HG02571 (cell line): ENCODE data around the gene RPS6KC1.
A peak's percentile ranks its signal among the peaks of the same experiment; 100 is the strongest.
"Not testable (repeated sequence)": the region's sequence is repeated elsewhere in the genome, so short reads cannot be mapped to it uniquely, and the experiment has no call there.

Source experiments
- ATAC-seq: cut with Tn5 transposase; IDR thresholded peaks from one replicate; pipeline ENCODE4 v1.9.1; 2021; ENCODE audit warnings: mild to moderate bottlenecking, moderate library complexity; ENCODE audit not compliant: unreplicated experiment

Gene RPS6KC1

GRCh38 chr1:213051127-213051880 is at the start of gene RPS6KC1:
Gene RPS6KC1, plus strand, starts transcription at chr1:213051241. Its CDS starts 164 bp downstream, at chr1:213051405.
- peak; percentile 99 for ATAC-seq

GRCh38 chr1:213003256-213003655 is 47.8 kb upstream of the RPS6KC1 start:
- ATAC-seq, result peak; percentile 58

GRCh38 chr1:213008564-213008963 is 42.5 kb upstream of the RPS6KC1 start:
- ATAC-seq, result no peak

GRCh38 chr1:213014642-213015041 is 36.4 kb upstream of the RPS6KC1 start:
- no peak for ATAC-seq

- ATAC-seq, result peak; percentile 95
These were observed 35.7 kb upstream of the RPS6KC1 start, which contains the start of gene ANGEL2 for GRCh38 chr1:213015099-213016050. Gene ANGEL2, minus strand, starts transcription at chr1:213015867. Its CDS starts 196 bp downstream, at chr1:213015671.

- no peak for ATAC-seq
These were observed 33.4 kb upstream of the RPS6KC1 start for GRCh38 chr1:213017447-213018273.

- ATAC-seq, result no peak
These were observed 31.6 kb upstream of the RPS6KC1 start for GRCh38 chr1:213019450-213019849.

GRCh38 chr1:213020016-213020415 is 31.0 kb upstream of the RPS6KC1 start:
- ATAC-seq, result no peak

- not testable (repeated sequence) for ATAC-seq
These were observed 24.0 kb upstream of the RPS6KC1 start for GRCh38 chr1:213027024-213027423.

- ATAC-seq, result no peak
These were observed 18.4 kb upstream of the RPS6KC1 start for GRCh38 chr1:213032651-213033050.

GRCh38 chr1:213034713-213035112 is 16.3 kb upstream of the RPS6KC1 start:
- no peak for ATAC-seq

GRCh38 chr1:213035573-213035972 is 15.5 kb upstream of the RPS6KC1 start:
- ATAC-seq, result no peak

GRCh38 chr1:213041443-213041842 is 9.6 kb upstream of the RPS6KC1 start:
- ATAC-seq, result no peak

GRCh38 chr1:213045321-213046226 is 5.5 kb upstream of the RPS6KC1 start:
- not testable (repeated sequence) for ATAC-seq

- ATAC-seq, result no peak
These were observed 1.8 kb upstream of the RPS6KC1 start for GRCh38 chr1:213049232-213049631.

- ATAC-seq, result peak; percentile 28
These were observed 305 bp upstream of the RPS6KC1 start for GRCh38 chr1:213050745-213051126.

- no peak for ATAC-seq
These were observed 801 bp downstream of the RPS6KC1 start for GRCh38 chr1:213051881-213052202.

GRCh38 chr1:213053455-213053854 is 2.4 kb downstream of the RPS6KC1 start:
- ATAC-seq, result no peak

GRCh38 chr1:213054142-213054541 is 3.1 kb downstream of the RPS6KC1 start:
- ATAC-seq, result no peak
